ENCODE results near the gene TMEM116.
"Not testable (repeated sequence)": the region's sequence is repeated elsewhere in the genome, so short reads cannot be mapped to it uniquely, and the experiment has no call there.

The TMEM116 gene

GRCh38 chr12:111976291-111976690 is 36.7 kb downstream of the TMEM116 start:
- no peak for DNase-seq (ENCODE audit: low read depth)

DNA sequence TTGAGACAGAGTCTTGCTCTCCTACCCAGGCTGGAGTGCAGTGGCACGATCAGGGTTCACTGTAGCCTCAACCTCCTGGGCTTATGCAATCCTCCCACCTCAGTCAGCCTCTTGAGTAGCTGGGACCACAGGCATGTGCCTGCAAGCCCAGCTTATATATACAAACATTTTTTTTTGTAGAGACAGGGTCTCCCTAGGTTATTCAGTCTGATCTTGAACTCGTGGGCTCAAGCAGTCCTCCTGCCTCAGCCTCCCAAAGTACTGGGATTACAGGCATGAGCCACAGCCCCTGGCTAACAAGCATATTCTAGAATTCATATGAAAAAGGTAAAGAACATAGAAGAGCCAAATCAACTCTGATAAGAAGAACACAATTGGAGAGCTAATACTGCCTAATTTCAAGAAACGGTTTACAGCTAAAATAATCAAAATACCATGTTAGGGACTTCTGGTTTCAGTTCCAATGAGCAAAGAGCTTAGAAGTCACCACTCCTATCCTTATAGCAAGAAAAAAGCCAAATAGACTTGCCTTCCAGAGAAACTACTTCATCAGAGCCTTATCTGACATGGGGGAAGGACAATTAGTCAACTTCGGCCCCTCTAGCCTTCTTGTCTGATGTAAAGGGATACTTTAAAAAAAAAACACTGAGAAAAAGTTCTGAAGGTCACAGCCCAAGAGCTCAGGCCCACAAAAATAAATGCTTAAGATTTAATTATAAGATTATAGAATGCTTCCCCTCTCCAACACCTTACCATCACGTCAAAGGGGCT is 37.6 kb downstream of the TMEM116 start:
- DNase-seq (ENCODE audit: low read depth) = no peak

GRCh38 chr12:111971800-111972199 is 41.2 kb downstream of the TMEM116 start:
- no peak for DNase-seq (ENCODE audit: low read depth)

GRCh38 chr12:111964935-111965334 is 48.0 kb downstream of the TMEM116 start:
- DNase-seq (ENCODE audit: low read depth) = no peak

- not testable (repeated sequence) for DNase-seq (ENCODE audit: low read depth)
Measured at GRCh38 chr12:111959518-111959917, 53.4 kb downstream of the TMEM116 start.

DNA sequence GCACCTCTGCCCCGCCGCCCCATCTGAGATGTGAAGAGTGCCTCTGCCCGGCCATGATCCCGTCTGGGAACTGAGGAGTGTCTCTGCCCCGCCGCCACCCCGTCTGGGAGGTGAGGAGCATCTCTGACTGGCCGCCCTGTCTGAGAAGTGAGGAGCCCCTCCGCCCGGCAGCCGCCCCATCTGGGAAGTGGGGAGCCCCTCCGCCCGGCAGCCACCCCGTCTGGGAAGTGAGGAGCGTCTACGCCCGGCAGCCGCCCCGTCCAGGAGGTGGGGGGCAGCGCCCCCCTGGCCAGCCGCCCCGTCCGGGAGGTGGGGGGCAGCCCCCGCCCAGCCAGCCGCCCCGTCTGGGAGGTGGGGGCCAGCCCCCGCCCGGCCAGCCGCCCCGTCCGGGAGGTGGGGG is 55.7 kb downstream of the TMEM116 start:
- DNase-seq (ENCODE audit: low read depth) = not testable (repeated sequence)

DNA sequence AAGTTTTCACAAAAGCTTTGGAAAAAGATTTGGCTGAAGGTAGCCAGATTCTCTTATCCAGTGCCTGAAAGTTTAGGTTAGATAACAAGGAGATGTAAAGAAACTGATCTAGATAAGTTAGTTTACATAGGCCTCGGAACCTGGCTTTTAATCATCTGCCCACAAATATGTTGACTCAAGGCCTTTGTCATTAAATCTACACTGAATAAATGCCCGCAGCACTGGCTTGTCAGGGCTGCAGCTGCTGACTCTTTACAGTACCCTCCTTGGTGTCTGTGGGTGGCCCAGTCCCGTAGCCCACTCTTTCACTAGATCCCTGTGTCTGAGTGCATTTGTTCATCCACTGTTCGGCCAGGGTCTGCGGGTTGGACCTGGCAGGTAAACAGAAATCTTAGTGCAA is 58.0 kb downstream of the TMEM116 start:
- DNase-seq (ENCODE audit: low read depth) = no peak

- no peak for DNase-seq (ENCODE audit: low read depth)
Measured at GRCh38 chr12:111953455-111953854, 59.5 kb downstream of the TMEM116 start.

GRCh38 chr12:111952084-111952787 is 60.7 kb downstream of the TMEM116 start:
- DNase-seq (ENCODE audit: low read depth) = not testable (repeated sequence)

DNA sequence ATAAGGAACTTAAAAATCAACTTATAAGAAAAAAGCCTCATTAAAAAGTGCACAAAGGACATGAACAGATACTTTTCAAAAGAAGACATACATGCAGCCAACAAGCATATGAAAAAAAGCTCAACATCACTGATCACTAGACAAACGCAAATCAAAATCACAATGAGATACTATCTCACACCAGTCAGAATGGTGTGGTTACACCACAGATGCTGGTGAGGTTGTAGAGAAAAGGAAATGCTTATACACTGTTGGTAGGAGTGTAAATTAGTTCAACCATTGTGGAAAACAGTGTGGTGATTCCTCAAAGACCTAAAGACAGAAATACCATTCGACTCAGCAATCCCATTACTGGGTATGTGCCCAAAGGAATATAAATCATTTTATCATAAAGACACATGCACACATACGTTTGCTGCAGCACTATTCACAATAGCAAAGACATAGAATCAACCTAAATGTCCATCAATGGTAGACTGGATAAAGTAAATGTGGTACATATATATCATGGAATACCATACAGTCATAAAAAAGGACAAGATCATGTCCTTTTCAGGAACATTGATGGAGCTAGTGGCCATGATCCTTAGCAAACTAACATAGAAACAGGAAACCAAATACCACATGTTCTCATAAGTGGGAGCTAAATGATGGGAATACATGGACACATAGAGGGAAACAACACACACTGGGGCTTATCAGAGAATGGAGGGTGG is 61.8 kb downstream of the TMEM116 start:
- not testable (repeated sequence) for DNase-seq (ENCODE audit: low read depth)

- no peak for DNase-seq (ENCODE audit: low read depth)
Measured at GRCh38 chr12:111943929-111944328, 69.0 kb downstream of the TMEM116 start.

DNA sequence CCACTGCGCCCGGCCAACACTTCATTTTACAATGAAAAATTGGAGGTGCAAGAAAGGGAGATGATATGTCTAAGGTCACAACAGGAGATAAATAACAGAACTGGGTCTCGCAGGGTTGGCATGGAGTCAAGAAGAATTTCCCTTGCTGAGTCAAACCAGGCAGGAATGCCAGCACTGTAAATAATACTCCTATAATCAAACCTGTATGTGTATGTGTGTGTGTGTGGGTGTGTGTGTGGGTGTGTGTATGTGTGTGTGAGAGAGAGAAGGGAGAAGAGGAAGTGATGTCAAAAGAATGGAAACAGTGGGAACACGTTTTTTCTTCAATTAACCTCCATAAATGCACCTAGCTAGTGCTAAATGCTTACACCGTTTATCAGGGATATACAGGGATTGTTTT is 70.4 kb downstream of the TMEM116 start:
- peak; percentile 32 for DNase-seq (ENCODE audit: low read depth)

GRCh38 chr12:111937429-111937828 is 75.5 kb downstream of the TMEM116 start:
- peak; percentile 8 for DNase-seq (ENCODE audit: low read depth)

- no peak for DNase-seq (ENCODE audit: low read depth)
Measured at GRCh38 chr12:111936869-111937268, 76.1 kb downstream of the TMEM116 start.

DNA sequence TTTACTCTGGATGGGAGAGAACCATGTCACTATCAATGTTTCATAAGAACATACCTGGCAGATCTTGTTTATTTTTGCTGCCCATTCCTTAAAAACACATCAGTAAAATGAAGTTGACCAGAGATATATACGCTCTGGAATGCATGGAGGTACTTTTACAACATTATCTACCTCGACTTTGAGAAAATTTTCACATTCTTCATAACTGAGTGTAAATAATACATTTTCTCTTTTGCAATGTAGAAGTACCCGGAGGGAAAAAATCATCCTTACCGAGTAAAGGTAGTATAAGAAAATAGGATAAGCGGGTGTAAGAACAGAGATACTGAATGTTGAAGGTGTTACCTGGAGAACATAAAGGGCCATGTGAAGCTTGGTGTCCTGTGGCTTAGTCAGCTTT is 80.7 kb downstream of the TMEM116 start:
- DNase-seq (ENCODE audit: low read depth) = no peak

- no peak for DNase-seq (ENCODE audit: low read depth)
Measured at GRCh38 chr12:111927346-111927745, 85.6 kb downstream of the TMEM116 start.

GRCh38 chr12:111926631-111927030 is 86.3 kb downstream of the TMEM116 start:
- DNase-seq (ENCODE audit: low read depth) = no peak

DNA sequence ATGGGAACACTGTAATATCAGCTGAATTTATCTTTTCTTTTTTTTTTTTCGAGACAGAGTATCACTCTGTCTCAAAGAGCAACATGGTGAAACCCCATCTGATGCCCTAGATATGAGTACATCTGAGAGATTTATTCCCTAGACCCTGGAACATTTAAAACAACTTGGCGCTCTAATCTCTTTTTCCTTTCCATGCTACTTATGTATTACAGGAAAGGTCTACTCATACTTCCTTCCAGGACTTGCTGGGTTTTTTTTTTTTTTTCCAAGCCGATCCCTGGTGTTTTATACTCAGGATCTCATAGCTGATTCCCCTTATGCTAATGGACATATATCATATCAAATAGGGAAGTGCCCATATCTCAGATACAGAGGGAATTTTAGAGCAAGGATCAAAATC is 87.8 kb downstream of the TMEM116 start:
- DNase-seq (ENCODE audit: low read depth) = no peak

DNA sequence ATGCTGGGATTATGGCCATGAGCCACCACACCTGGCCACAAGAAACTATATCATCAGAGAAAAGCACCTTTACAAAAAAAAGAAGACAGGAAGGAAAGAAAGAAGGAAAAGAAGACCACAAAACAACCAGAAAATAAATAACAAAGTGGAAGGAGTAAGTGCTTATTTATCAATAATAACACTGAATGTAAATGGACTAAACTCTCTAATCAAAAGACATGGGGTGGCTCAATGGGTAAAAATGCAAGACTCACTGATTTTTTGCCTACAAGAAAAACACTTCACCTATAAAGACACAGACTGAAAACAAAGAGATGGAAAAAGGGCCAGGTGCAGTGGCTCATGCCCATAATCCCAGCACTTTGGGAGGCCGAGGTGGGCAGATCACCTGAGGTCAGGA is 105.2 kb downstream of the TMEM116 start:
- DNase-seq (ENCODE audit: low read depth) = no peak

- no peak for DNase-seq (ENCODE audit: low read depth)
Measured at GRCh38 chr12:111905502-111905901, 107.5 kb downstream of the TMEM116 start.

DNA sequence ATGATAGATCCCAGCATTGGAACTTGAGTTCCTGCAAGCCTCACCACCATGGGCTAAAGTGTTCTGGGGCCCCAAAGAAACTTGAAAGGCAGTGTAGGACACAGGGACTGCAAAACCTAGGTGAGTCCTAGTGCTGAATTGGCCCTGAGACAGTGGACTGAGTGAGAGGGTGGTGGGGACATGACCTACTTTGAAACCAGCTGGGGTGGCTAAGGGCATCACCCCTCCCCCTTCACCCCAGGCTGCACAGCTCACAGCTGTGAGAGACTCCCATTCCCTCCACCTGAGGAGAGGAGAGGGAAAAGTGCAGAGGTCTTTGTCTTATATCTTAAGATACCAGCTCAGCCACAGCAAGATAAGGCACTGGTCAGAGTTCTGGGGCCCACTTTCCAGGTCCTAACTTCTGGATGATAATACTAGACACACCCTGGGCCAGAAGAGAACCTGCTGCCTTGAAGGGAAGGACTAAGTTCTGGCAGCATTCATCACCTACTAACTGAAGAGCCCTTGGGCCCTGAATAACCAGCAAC is 108.5 kb downstream of the TMEM116 start:
- DNase-seq (ENCODE audit: low read depth) = no peak

GRCh38 chr12:111901182-111901581 is 111.8 kb downstream of the TMEM116 start:
- no peak for DNase-seq (ENCODE audit: low read depth)

- DNase-seq (ENCODE audit: low read depth) = no peak
Measured at GRCh38 chr12:111894556-111894955, 118.4 kb downstream of the TMEM116 start.

Data from GM04504 (cell line).